GM23338 (cell line): ENCODE data around the gene MFSD6L. TPM values are rescaled to one million over a fixed set of nuclear protein-coding genes. Genes with fewer than 3 reads are reported as not detected.

Experiments
- ATAC-seq: fragments of 200-7000 bp; cut with Tn5 transposase; 3 replicates; pipeline ENCODE4 v1.9.1; 2020
- DNase-seq: peaks from one replicate; pipeline ENCODE4 v3.0.0-alpha.2; 2015; ENCODE audit warnings: low spot score
- H2AFZ ChIP-seq: fragments of 200-600 bp; sonication (generic); 2 replicates; pipeline ENCODE4 v1.8.0; 2016; ENCODE audit warnings: antibody characterized with exemption, mild to moderate bottlenecking, moderate library complexity
- H3F3A ChIP-seq: fragments of 200-600 bp; sonication (generic); replicated peaks from 2 replicates; pipeline ENCODE4 v1.8.0; 2017; ENCODE audit warnings: antibody characterized with exemption, mixed run types, low read depth
- H3K27ac ChIP-seq: fragments of 200-600 bp; sonication (generic); 2 replicates; pipeline ENCODE4 v1.6.1; 2016; ENCODE audit warnings: low read depth
- H3K27me3 ChIP-seq: fragments of 200-600 bp; sonication (generic); 2 replicates; pipeline ENCODE4 v1.8.0; 2016; ENCODE audit warnings: mild to moderate bottlenecking, mixed run types, moderate library complexity; ENCODE audit not compliant: insufficient read depth
- H3K36me3 ChIP-seq: fragments of 200-600 bp; sonication (generic); 2 replicates; pipeline ENCODE4 v1.8.0; 2016; ENCODE audit warnings: mild to moderate bottlenecking; ENCODE audit not compliant: insufficient read depth
- H3K4me1 ChIP-seq: fragments of 200-600 bp; sonication (generic); 2 replicates; pipeline ENCODE4 v1.8.0; 2016; ENCODE audit warnings: mild to moderate bottlenecking, moderate library complexity; ENCODE audit not compliant: insufficient read depth
- H3K4me2 ChIP-seq: fragments of 200-600 bp; sonication (generic); 2 replicates; pipeline ENCODE4 v1.7.1; 2017; ENCODE audit warnings: mixed run types
- H3K4me3 ChIP-seq: fragments of 200-600 bp; sonication (generic); 2 replicates; pipeline ENCODE4 v1.6.1; 2016; ENCODE audit warnings: mixed run types
- H3K79me2 ChIP-seq: fragments of 200-600 bp; sonication (generic); replicated peaks from 2 replicates; pipeline ENCODE4 v1.8.0; 2017; ENCODE audit warnings: mild to moderate bottlenecking; ENCODE audit not compliant: insufficient read depth
- H3K9me2 ChIP-seq: fragments of 200-600 bp; sonication (generic); 2 replicates; pipeline ENCODE4 v1.8.0; 2017; ENCODE audit not compliant: insufficient read depth
- H4K20me1 ChIP-seq: fragments of 200-600 bp; sonication (generic); replicated peaks from 2 replicates; pipeline ENCODE4 v1.8.0; 2017; ENCODE audit warnings: mild to moderate bottlenecking; ENCODE audit not compliant: insufficient read depth
- H3K27ac Mint-ChIP-seq: 2 replicates; pipeline ENCODE4 v1.8.0; 2020; ENCODE audit warnings: inconsistent platforms, mild to moderate bottlenecking, moderate library complexity, mixed read lengths
- H3K27me3 Mint-ChIP-seq: 3 replicates; pipeline ENCODE4 v1.8.0; 2022; ENCODE audit warnings: low read depth, mild to moderate bottlenecking, moderate library complexity, mixed read lengths, inconsistent platforms; ENCODE audit not compliant: insufficient read depth, poor library complexity
- H3K36me3 Mint-ChIP-seq: 3 replicates; pipeline ENCODE4 v1.8.0; 2021; ENCODE audit warnings: low read depth, mild to moderate bottlenecking, inconsistent platforms, moderate library complexity, mixed read lengths
- H3K4me1 Mint-ChIP-seq: 3 replicates; pipeline ENCODE4 v1.8.0; 2020; ENCODE audit warnings: mild to moderate bottlenecking, inconsistent platforms, mixed read lengths
- H3K4me3 Mint-ChIP-seq: 3 replicates; pipeline ENCODE4 v1.8.0; 2021; ENCODE audit warnings: moderate library complexity, mild to moderate bottlenecking, inconsistent platforms, mixed read lengths
- H3K9me3 Mint-ChIP-seq: 3 replicates; pipeline ENCODE4 v1.8.0; 2020; ENCODE audit warnings: moderate library complexity, mild to moderate bottlenecking, inconsistent platforms, mixed read lengths
- CREB1 ChIP-seq: fragments of 250-450 bp; sonication (Bioruptor Pico); IDR thresholded peaks from 2 replicates; pipeline ENCODE4 v1.5.0; 2020; ENCODE audit warnings: low read depth, mild to moderate bottlenecking, moderate library complexity
- CTCF ChIP-seq, 2 experiments: fragments of 200-600 bp in 1 of 2; sonication (generic) in 1 of 2; conservative IDR thresholded peaks; 2 replicates each; pipeline versions ENCODE4 v1.5.1 to v1.6.1; 2016 to 2017; ENCODE audit warnings: antibody characterized with exemption in 2 of 2, low read depth in 2 of 2, mild to moderate bottlenecking in 2 of 2, moderate library complexity in 1 of 2
- ETS1 ChIP-seq: IDR thresholded peaks from 2 replicates; pipeline ENCODE4 v1.6.1; 2016; ENCODE audit warnings: antibody characterized with exemption
- EZH2phosphoT487 ChIP-seq: fragments of 200-600 bp; sonication (generic); IDR thresholded peaks from one replicate; pipeline ENCODE4 v1.8.1; 2018; ENCODE audit warnings: antibody characterized with exemption; ENCODE audit not compliant: unreplicated experiment
- JUNB ChIP-seq: IDR thresholded peaks from one replicate; pipeline ENCODE4 v1.6.1; 2016; ENCODE audit warnings: antibody characterized with exemption; ENCODE audit not compliant: unreplicated experiment
- NANOG ChIP-seq: IDR thresholded peaks from 2 replicates; pipeline ENCODE4 v1.6.1; 2016; ENCODE audit warnings: antibody characterized with exemption, borderline replicate concordance
- POLR2AphosphoS5 ChIP-seq: IDR thresholded peaks from 2 replicates; pipeline ENCODE4 v1.6.1; 2016; ENCODE audit warnings: antibody characterized with exemption, low read depth
- STAT1 ChIP-seq: IDR thresholded peaks from one replicate; pipeline ENCODE4 v1.6.1; 2016; ENCODE audit warnings: antibody characterized with exemption; ENCODE audit not compliant: unreplicated experiment
- ZNF462 ChIP-seq: fragments of 250-450 bp; sonication (Bioruptor Pico); IDR thresholded peaks from 2 replicates; pipeline ENCODE4 v1.5.0; 2020; ENCODE audit warnings: mild to moderate bottlenecking, moderate library complexity
- polyA plus RNA-seq: library from polyadenylated mRNA; unstranded; fragments of >200 nt; fragmentation: Nextera tagmentation; extraction: Ambion mirVana; gene quantifications from 2 replicates; pipeline ENCODE4 v1.2.1, GENCODE V29; 2016
- total RNA-seq: library from RNA; depleted of rRNA; stranded (reverse); fragments of >200 nt; shearing (Covaris generic); gene quantifications from 2 replicates; pipeline ENCODE4 v1.2.3, GENCODE V29; 2014

Gene MFSD6L
- total and polyA plus RNA-seq, 2 experiments from 2014 or later: 0.52 to 2.8 TPM

- no peak overlapping the region for H3K27ac Mint-ChIP-seq
- H3K4me3 ChIP-seq: no peak overlapping the region
These were observed 30.1 kb upstream of the MFSD6L start for GRCh38 chr17:8829036-8829941.

DNA sequence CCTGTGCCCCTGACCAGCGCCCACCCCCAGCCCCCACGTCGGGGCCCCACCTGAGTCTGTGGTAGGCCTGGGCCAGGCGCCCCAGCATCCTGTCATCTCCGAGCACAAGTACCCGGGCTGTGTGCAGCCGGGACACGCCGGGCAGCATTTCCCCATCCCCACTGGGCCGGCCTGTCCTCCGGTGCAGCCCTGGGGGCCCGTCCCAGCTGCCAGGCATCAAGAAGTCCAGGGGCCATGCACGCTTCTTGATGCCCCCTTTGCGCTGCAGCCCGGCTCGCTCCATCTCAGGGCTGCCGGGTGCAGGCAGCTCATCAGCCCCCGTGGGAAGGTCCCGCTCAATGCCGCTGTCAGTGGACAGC is 29.3 kb upstream of the MFSD6L start:
- no peak overlapping the region for H3K27ac ChIP-seq
- no peak for ATAC-seq
- TF ChIP-seq EZH2phosphoT487 (no peak), ZNF462 (CRISPR knock-in tag) (no peak), POLR2AphosphoS5 (no peak), ETS1 (no peak), NANOG (no peak), STAT1 (no peak), JUNB (no peak)

More at GRCh38 chr17:8829036-8829941, 30.1 kb upstream of the MFSD6L start:
- no peaks in the 10 kb centered on the region for H3K4me1 ChIP-seq
- H3K79me2 ChIP-seq: no peaks in the 10 kb centered on the region
- Mint-ChIP-seq H3K27me3 (peaks cover 4% of the 10 kb centered on the region), H3K4me1 (peaks cover 11% of the 10 kb centered on the region; the same call in 2 of the 3 replicates), H3K4me3 (no peak overlapping the region), H3K9me3 (peaks cover 3% of the 10 kb centered on the region; the same call in 1 of the 3 replicates), H3K36me3 (no peaks in the 10 kb centered on the region)
- no peak for ATAC-seq
- H3K36me3 ChIP-seq: no peaks in the 10 kb centered on the region
- DNase-seq: no peak
- H3K27me3 ChIP-seq: no peaks in the 10 kb centered on the region
- H3K4me2 ChIP-seq: no peak overlapping the region
- H2AFZ ChIP-seq: no peak overlapping the region
- H3F3A ChIP-seq: no peaks in the 10 kb centered on the region
- no peaks in the 10 kb centered on the region for H4K20me1 ChIP-seq
- H3K9me2 ChIP-seq: no peaks in the 10 kb centered on the region
- no peak overlapping the region for H3K27ac ChIP-seq
- TF ChIP-seq CREB1 (CRISPR knock-in tag) (no peak), EZH2phosphoT487 (no peak), CTCF (conservative IDR thresholded peaks at IDR 0.05; ENCODE audit: low read depth in 2 of 2) (no peak)

More for the DNA sequence above, 29.3 kb upstream of the MFSD6L start:
- Mint-ChIP-seq H3K4me3 (no peak overlapping the region), H3K36me3 (no peaks in the 10 kb centered on the region), H3K9me3 (peaks cover 4% of the 10 kb centered on the region; the same call in 1 of the 3 replicates), H3K27me3 (peaks cover 4% of the 10 kb centered on the region), H3K27ac (no peak overlapping the region), H3K4me1 (peaks cover 11% of the 10 kb centered on the region; the same call in 2 of the 3 replicates)
- no peaks in the 10 kb centered on the region for H3K4me1 ChIP-seq
- no peaks in the 10 kb centered on the region for H3K9me2 ChIP-seq
- no peak for DNase-seq
- no peaks in the 10 kb centered on the region for H3F3A ChIP-seq
- no peak overlapping the region for H3K4me3 ChIP-seq
- no peak overlapping the region for H3K4me2 ChIP-seq
- no peaks in the 10 kb centered on the region for H3K79me2 ChIP-seq
- no peak overlapping the region for H2AFZ ChIP-seq
- no peaks in the 10 kb centered on the region for H4K20me1 ChIP-seq
- H3K27me3 ChIP-seq: no peaks in the 10 kb centered on the region
- H3K36me3 ChIP-seq: no peaks in the 10 kb centered on the region
